ENCODE results near the gene MYOT. TPM values are rescaled to one million over a fixed set of nuclear protein-coding genes. Genes with fewer than 3 reads are reported as not detected.

MYOT gene
- total and polyA plus RNA-seq, 10 of the 15 experiments (the other 5 are each of a cell fraction or from before 2014, with no cell fraction given), result 0.15 to 1.5 (median 0.53) TPM; not detected in 5

DNA sequence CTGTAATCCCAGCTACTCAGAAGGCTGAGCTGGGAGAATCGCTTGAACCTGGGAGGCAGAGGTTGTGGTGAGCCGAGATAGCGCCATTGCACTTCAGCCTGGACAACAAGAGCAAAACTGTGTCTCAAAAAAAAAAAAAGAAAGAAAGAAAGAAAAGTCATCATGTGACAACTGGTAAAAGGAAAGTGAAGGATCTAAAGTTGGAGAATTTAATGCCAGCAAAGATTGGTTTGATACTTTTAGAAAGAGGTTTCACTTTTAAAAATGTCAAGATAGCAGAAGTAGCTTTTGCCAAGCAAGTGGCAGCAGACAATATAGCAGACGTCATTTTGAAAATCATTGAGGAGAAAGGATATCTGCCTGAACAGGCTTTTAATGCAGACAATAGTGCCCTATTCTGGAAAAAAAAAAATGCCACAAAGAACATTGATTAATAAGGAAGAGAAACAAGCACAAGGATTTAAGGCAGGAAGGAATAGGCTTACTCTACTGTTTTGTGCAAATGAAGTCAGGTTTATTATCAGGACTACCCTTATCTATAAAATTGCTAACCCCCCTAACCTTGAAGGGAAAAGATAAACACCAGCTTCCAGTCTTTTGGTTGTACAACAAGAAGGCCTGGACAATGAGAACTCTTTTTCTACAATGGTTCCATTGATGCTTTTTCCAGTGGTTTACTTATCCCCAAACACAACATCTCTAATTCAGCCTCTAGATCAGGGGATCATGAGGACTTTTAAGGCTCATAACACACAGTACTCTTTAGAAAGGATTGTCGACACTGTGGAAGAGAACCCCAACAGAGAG, 33.6 kb downstream of the MYOT start:
- Histone ChIP-seq H3K27ac (ENCODE audit: control insufficient read depth, insufficient read depth) (no peak overlapping the region), H3K4me3 (no peak overlapping the region), H3K36me3 (ENCODE audit: control insufficient read depth in 2 of 2, insufficient read depth in 2 of 2, low read length in 1 of 2) (no peaks in the 10 kb centered on the region), H3K4me2 (ENCODE audit: control insufficient read depth, insufficient read depth) (no peak overlapping the region), H4K20me1 (ENCODE audit: control insufficient read depth, insufficient read depth) (no peaks in the 10 kb centered on the region), H3K27me3 (replicated peaks in 1 of 2; ENCODE audit: control insufficient read depth in 2 of 2, insufficient read depth in 2 of 2, low read length in 1 of 2) (no peaks in the 10 kb centered on the region), H3K9ac (ENCODE audit: control insufficient read depth, insufficient read depth, low read length) (no peak overlapping the region), H3K4me1 (ENCODE audit: control insufficient read depth, insufficient read depth, low read length) (peaks cover 16% of the 10 kb centered on the region), H2AFZ (ENCODE audit: control insufficient read depth, low read depth, low read length) (no peak overlapping the region), H3K9me3 (replicated peaks; ENCODE audit: control insufficient read depth, insufficient read depth, low read length) (no peaks in the 10 kb centered on the region), H3K79me2 (ENCODE audit: control insufficient read depth, insufficient read depth, low read length) (no peaks in the 10 kb centered on the region)
- ChIA-PET POLR2A (interaction anchor here (1.9 kb wide), 1 partner anchor 11 kb away, joined by 11 read pairs; the partner anchor contains the start of gene PKD2L2), SMC1A (ENCODE audit: uncharacterized antibody, unreplicated experiment) (interaction anchor here (1.0 to 1.4 kb wide), 3 partner anchors 15 to 121 kb away, joined by 3 to 4 read pairs (median 3); no protein-coding TSS in a partner anchor), CTCF (interaction anchor here (0.7 kb wide), 1 partner anchor 128 kb away, joined by 3 read pairs; no protein-coding TSS in a partner anchor), RAD21 (ENCODE audit: unreplicated experiment) (no interaction called here)
- BruUV-seq (replicated peaks), result no TSS peak
- WGBS (ENCODE audit: insufficient coverage, insufficient replicate concordance, low lambda C conversion rate, missing lambda C conversion rate), result 66% methylated on average over 3 of the region's 5 CpGs
- no peak for ATAC-seq
- FAIRE-seq, result no peak
- TF ChIP-seq, protein P1, sequence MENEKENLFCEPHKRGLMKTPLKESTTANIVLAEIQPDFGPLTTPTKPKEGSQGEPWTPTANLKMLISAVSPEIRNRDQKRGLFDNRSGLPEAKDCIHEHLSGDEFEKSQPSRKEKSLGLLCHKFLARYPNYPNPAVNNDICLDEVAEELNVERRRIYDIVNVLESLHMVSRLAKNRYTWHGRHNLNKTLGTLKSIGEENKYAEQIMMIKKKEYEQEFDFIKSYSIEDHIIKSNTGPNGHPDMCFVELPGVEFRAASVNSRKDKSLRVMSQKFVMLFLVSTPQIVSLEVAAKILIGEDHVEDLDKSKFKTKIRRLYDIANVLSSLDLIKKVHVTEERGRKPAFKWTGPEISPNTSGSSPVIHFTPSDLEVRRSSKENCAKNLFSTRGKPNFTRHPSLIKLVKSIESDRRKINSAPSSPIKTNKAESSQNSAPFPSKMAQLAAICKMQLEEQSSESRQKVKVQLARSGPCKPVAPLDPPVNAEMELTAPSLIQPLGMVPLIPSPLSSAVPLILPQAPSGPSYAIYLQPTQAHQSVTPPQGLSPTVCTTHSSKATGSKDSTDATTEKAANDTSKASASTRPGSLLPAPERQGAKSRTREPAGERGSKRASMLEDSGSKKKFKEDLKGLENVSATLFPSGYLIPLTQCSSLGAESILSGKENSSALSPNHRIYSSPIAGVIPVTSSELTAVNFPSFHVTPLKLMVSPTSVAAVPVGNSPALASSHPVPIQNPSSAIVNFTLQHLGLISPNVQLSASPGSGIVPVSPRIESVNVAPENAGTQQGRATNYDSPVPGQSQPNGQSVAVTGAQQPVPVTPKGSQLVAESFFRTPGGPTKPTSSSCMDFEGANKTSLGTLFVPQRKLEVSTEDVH (IDR thresholded peaks at IDR 0.05; ENCODE audit: low read depth, partially characterized antibody), result no peak
- TF ChIP-seq CEBPB (IDR thresholded peaks at IDR 0.05; ENCODE audit: borderline replicate concordance in 1 of 2, low read depth in 2 of 2, low read length in 2 of 2) (no peak), CHD1 (IDR thresholded peaks at IDR 0.05; ENCODE audit: low read depth, low read length) (no peak), CBX5 (IDR thresholded peaks at IDR 0.05; ENCODE audit: low read depth) (no peak), ZNF207 (IDR thresholded peaks at IDR 0.05; ENCODE audit: borderline replicate concordance) (no peak), RB1 (IDR thresholded peaks at IDR 0.05; ENCODE audit: borderline replicate concordance) (no peak), TCF3 (IDR thresholded peaks at IDR 0.05; ENCODE audit: borderline replicate concordance, insufficient read depth, low read depth, low read length) (no peak), MYB (IDR thresholded peaks at IDR 0.05; ENCODE audit: borderline replicate concordance, low read depth, low read length) (no peak)
- TF ChIP-seq, protein P2, sequence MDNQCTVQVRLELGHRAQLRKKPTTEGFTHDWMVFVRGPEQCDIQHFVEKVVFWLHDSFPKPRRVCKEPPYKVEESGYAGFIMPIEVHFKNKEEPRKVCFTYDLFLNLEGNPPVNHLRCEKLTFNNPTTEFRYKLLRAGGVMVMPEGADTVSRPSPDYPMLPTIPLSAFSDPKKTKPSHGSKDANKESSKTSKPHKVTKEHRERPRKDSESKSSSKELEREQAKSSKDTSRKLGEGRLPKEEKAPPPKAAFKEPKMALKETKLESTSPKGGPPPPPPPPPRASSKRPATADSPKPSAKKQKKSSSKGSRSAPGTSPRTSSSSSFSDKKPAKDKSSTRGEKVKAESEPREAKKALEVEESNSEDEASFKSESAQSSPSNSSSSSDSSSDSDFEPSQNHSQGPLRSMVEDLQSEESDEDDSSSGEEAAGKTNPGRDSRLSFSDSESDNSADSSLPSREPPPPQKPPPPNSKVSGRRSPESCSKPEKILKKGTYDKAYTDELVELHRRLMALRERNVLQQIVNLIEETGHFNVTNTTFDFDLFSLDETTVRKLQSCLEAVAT (IDR thresholded peaks at IDR 0.05), result no peak
- TF ChIP-seq, protein P3, sequence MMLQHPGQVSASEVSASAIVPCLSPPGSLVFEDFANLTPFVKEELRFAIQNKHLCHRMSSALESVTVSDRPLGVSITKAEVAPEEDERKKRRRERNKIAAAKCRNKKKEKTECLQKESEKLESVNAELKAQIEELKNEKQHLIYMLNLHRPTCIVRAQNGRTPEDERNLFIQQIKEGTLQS (IDR thresholded peaks at IDR 0.05; ENCODE audit: borderline replicate concordance, extremely low read depth, low read depth, low read length), result no peak
- TF ChIP-seq, protein P4, sequence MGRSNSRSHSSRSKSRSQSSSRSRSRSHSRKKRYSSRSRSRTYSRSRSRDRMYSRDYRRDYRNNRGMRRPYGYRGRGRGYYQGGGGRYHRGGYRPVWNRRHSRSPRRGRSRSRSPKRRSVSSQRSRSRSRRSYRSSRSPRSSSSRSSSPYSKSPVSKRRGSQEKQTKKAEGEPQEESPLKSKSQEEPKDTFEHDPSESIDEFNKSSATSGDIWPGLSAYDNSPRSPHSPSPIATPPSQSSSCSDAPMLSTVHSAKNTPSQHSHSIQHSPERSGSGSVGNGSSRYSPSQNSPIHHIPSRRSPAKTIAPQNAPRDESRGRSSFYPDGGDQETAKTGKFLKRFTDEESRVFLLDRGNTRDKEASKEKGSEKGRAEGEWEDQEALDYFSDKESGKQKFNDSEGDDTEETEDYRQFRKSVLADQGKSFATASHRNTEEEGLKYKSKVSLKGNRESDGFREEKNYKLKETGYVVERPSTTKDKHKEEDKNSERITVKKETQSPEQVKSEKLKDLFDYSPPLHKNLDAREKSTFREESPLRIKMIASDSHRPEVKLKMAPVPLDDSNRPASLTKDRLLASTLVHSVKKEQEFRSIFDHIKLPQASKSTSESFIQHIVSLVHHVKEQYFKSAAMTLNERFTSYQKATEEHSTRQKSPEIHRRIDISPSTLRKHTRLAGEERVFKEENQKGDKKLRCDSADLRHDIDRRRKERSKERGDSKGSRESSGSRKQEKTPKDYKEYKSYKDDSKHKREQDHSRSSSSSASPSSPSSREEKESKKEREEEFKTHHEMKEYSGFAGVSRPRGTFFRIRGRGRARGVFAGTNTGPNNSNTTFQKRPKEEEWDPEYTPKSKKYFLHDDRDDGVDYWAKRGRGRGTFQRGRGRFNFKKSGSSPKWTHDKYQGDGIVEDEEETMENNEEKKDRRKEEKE (IDR thresholded peaks at IDR 0.05), result no peak
- intact Hi-C loops (cut with micrococcal nuclease; ENCODE audit: unreplicated experiment), result no loop called here
- no peak for DNase-seq (ENCODE audit: low read depth, low spot score)
- in situ Hi-C loops (cut with MboI), result no loop called here
